Measurements from ENCODE around the gene WSCD2. TPM values are rescaled to one million over a fixed set of nuclear protein-coding genes. Genes with fewer than 3 reads are reported as not detected.

Gene WSCD2
- total RNA-seq, 2 experiments from 2014 or later, result not detected

DNA sequence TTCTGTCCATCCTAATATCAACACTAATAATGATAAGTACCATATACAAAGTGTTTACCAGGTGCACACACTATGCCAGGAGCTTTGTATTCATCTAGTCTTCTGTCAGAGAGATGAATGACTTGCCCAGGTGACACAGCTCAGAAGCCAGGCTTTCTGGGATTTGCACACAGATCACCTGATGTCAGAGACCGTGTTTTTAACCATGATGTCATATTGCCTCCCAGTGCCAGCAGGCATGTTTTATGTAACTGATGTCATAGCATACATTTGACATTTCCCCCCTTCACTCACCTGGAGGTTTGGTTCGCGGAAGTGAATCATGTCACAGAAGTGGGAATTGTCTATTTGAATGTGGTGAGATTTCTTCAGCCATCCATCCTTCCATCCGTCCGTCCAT, 5.7 kb downstream of the WSCD2 start:
- Histone ChIP-seq H3K4me3 (ENCODE audit: low read depth, low read length, poor library complexity, severe bottlenecking) (no peak overlapping the region), H3K4me2 (ENCODE audit: low read length) (no peak overlapping the region), H3K79me2 (ENCODE audit: insufficient read depth, low read depth, low read length) (no peaks in the 10 kb centered on the region), H3K4me1 (ENCODE audit: insufficient read depth, low read length, poor library complexity, severe bottlenecking) (no peaks in the 10 kb centered on the region), H3K9me2 (ENCODE audit: insufficient read depth, low read length) (no peaks in the 10 kb centered on the region), H4K20me1 (ENCODE audit: insufficient read depth, low read length) (no peaks in the 10 kb centered on the region), H3K27ac (ENCODE audit: low read depth, low read length, poor library complexity, severe bottlenecking) (no peak overlapping the region), H3K36me3 (ENCODE audit: insufficient read depth, low read length) (no peaks in the 10 kb centered on the region), H3K9me3 (ENCODE audit: low read length) (no peaks in the 10 kb centered on the region), H2AFZ (ENCODE audit: low read length) (no peak overlapping the region)
- BruUV-seq (replicated peaks), result no TSS peak
- no peak for DNase-seq (ENCODE audit: low spot score)
- ChIA-PET CTCF (ENCODE audit: unreplicated experiment) (no interaction called here), POLR2A (no interaction called here)
- intact Hi-C loops (cut with micrococcal nuclease; ENCODE audit: unreplicated experiment), result no loop called here
- TF ChIP-seq, protein P1, sequence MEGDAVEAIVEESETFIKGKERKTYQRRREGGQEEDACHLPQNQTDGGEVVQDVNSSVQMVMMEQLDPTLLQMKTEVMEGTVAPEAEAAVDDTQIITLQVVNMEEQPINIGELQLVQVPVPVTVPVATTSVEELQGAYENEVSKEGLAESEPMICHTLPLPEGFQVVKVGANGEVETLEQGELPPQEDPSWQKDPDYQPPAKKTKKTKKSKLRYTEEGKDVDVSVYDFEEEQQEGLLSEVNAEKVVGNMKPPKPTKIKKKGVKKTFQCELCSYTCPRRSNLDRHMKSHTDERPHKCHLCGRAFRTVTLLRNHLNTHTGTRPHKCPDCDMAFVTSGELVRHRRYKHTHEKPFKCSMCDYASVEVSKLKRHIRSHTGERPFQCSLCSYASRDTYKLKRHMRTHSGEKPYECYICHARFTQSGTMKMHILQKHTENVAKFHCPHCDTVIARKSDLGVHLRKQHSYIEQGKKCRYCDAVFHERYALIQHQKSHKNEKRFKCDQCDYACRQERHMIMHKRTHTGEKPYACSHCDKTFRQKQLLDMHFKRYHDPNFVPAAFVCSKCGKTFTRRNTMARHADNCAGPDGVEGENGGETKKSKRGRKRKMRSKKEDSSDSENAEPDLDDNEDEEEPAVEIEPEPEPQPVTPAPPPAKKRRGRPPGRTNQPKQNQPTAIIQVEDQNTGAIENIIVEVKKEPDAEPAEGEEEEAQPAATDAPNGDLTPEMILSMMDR (conservative IDR thresholded peaks at IDR 0.05; ENCODE audit: low read length), result no peak
- TF ChIP-seq EZH2phosphoT487 (IDR thresholded peaks at IDR 0.05; ENCODE audit: borderline replicate concordance, low read depth, low read length), result no peak

DNA sequence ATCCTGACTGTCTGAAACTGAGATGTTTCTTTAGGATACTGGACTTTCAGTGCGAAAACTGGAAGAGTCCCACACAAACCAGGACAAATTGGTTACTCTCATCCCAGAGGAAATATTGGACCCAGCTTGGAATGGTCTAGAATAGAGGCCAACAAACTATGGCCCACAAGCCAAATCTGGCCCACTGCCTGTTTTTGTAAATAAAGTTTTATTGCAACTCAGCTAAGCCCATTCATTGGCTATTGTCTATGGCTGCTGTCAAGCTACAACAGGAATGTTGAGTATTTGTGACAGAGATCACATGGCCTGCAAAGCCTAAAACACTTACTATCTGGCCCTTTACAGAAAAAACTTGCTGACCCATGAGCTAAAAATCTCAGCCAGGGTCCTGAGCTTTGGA, 6.5 kb downstream of the WSCD2 start:
- no peak for TF ChIP-seq EZH2phosphoT487 (IDR thresholded peaks at IDR 0.05; ENCODE audit: borderline replicate concordance, low read depth, low read length)
- TF ChIP-seq, protein P1 (conservative IDR thresholded peaks at IDR 0.05; ENCODE audit: low read length), result no peak
- Histone ChIP-seq H2AFZ (ENCODE audit: low read length) (no peak overlapping the region), H3K9me2 (ENCODE audit: insufficient read depth, low read length) (no peaks in the 10 kb centered on the region), H3K27ac (ENCODE audit: low read depth, low read length, poor library complexity, severe bottlenecking) (no peak overlapping the region), H4K20me1 (ENCODE audit: insufficient read depth, low read length) (no peaks in the 10 kb centered on the region), H3K36me3 (ENCODE audit: insufficient read depth, low read length) (no peaks in the 10 kb centered on the region), H3K4me3 (ENCODE audit: low read depth, low read length, poor library complexity, severe bottlenecking) (no peak overlapping the region), H3K4me2 (ENCODE audit: low read length) (no peak overlapping the region), H3K4me1 (ENCODE audit: insufficient read depth, low read length, poor library complexity, severe bottlenecking) (no peaks in the 10 kb centered on the region), H3K79me2 (ENCODE audit: insufficient read depth, low read depth, low read length) (no peaks in the 10 kb centered on the region), H3K9me3 (ENCODE audit: low read length) (no peaks in the 10 kb centered on the region)
- ChIA-PET CTCF (ENCODE audit: unreplicated experiment) (no interaction called here), POLR2A (interaction anchor here (0.6 kb wide), 1 partner anchor 11 kb away, joined by 5 read pairs; no protein-coding TSS in a partner anchor)
- no peak for DNase-seq (ENCODE audit: low spot score)
- BruUV-seq (replicated peaks), result no TSS peak
- intact Hi-C loops (cut with micrococcal nuclease; ENCODE audit: unreplicated experiment), result no loop called here

DNA sequence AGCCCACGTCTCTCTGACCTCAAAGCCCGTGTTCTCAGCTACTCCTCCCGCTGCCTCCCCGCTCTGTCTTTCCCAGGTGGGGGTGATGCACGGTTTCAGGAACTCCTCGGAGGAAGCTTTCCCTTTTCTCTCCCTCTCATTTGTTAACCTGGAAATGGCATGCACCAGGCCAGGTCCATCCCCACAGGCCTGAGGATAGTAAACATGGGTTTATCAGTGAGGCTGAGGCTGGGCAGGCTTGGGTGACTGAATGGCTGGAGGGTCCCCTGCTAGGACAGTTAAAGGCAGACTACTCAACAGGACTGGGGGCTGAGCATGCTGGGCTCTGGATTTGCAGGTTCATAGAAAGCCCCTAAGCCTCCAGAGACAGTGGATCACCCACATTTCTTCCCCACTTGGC, 7.6 kb downstream of the WSCD2 start:
- Histone ChIP-seq H3K4me3 (ENCODE audit: low read depth, low read length, poor library complexity, severe bottlenecking) (no peak overlapping the region), H3K4me2 (ENCODE audit: low read length) (no peak overlapping the region), H3K9me3 (ENCODE audit: low read length) (no peaks in the 10 kb centered on the region), H3K36me3 (ENCODE audit: insufficient read depth, low read length) (no peaks in the 10 kb centered on the region), H3K9me2 (ENCODE audit: insufficient read depth, low read length) (no peaks in the 10 kb centered on the region), H3K4me1 (ENCODE audit: insufficient read depth, low read length, poor library complexity, severe bottlenecking) (no peaks in the 10 kb centered on the region), H2AFZ (ENCODE audit: low read length) (no peak overlapping the region), H4K20me1 (ENCODE audit: insufficient read depth, low read length) (no peaks in the 10 kb centered on the region), H3K79me2 (ENCODE audit: insufficient read depth, low read depth, low read length) (no peaks in the 10 kb centered on the region), H3K27ac (ENCODE audit: low read depth, low read length, poor library complexity, severe bottlenecking) (no peak overlapping the region)
- ChIA-PET CTCF (ENCODE audit: unreplicated experiment) (no interaction called here), POLR2A (no interaction called here)
- BruUV-seq (replicated peaks), result no TSS peak
- DNase-seq (ENCODE audit: low spot score), result no peak
- no peak for TF ChIP-seq EZH2phosphoT487 (IDR thresholded peaks at IDR 0.05; ENCODE audit: borderline replicate concordance, low read depth, low read length)
- TF ChIP-seq, protein P1 (conservative IDR thresholded peaks at IDR 0.05; ENCODE audit: low read length), result no peak
- intact Hi-C loops (cut with micrococcal nuclease; ENCODE audit: unreplicated experiment), result no loop called here
